ENCODE measurements around the gene LDAF1. TPM values are rescaled to one million over a fixed set of nuclear protein-coding genes. Genes with fewer than 3 reads are reported as not detected.

The LDAF1 gene
- total RNA-seq, 2 experiments from 2014 or later = 13.3 to 14.5 TPM

DNA sequence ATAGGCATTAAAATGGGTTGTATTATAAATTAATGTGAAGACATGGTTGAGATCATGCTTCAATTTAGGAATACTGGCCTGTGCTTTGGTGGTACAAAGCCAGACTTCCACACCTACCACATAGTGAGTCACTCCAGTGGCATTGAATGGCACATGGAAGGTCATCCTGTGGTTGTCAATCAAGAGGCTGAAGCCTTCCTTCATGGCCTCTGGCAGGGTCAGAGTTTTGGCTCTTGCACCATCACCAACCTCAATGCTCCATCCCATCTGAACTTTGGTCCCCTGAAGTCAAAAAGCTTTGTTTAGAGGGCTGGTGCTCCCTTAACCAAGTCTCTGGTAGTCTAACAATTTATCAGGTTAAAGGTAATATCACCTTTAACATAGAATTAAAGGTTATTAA, 46.8 kb downstream of the LDAF1 start:
- Mint-ChIP-seq H3K36me3 (ENCODE audit: low read depth) (no peaks in the 10 kb centered on the region), H3K27ac (no peak overlapping the region), H3K9me3 (no peaks in the 10 kb centered on the region), H3K4me3 (no peak overlapping the region), H3K27me3 (ENCODE audit: low read depth) (peaks cover 4% of the 10 kb centered on the region), H3K4me1 (ENCODE audit: low read depth) (no peaks in the 10 kb centered on the region)
- CTCF ChIA-PET = no interaction called here
- DNase-seq = no peak
- intact Hi-C loops (cut with micrococcal nuclease) = no loop called here

GRCh38 chr16:21206550-21206949, 48.1 kb downstream of the LDAF1 start:
- no peaks in the 10 kb centered on the region for H3K9me3 Mint-ChIP-seq
- no peak overlapping the region for H3K4me3 Mint-ChIP-seq
- H3K4me1 Mint-ChIP-seq (ENCODE audit: low read depth) = no peaks in the 10 kb centered on the region
- CTCF ChIA-PET = no interaction called here
- no peaks in the 10 kb centered on the region for H3K36me3 Mint-ChIP-seq (ENCODE audit: low read depth)
- no peak overlapping the region for H3K27ac Mint-ChIP-seq
- H3K27me3 Mint-ChIP-seq (ENCODE audit: low read depth) = peaks cover 4% of the 10 kb centered on the region
- intact Hi-C loops (cut with micrococcal nuclease) = no loop called here
- DNase-seq = no peak

DNA sequence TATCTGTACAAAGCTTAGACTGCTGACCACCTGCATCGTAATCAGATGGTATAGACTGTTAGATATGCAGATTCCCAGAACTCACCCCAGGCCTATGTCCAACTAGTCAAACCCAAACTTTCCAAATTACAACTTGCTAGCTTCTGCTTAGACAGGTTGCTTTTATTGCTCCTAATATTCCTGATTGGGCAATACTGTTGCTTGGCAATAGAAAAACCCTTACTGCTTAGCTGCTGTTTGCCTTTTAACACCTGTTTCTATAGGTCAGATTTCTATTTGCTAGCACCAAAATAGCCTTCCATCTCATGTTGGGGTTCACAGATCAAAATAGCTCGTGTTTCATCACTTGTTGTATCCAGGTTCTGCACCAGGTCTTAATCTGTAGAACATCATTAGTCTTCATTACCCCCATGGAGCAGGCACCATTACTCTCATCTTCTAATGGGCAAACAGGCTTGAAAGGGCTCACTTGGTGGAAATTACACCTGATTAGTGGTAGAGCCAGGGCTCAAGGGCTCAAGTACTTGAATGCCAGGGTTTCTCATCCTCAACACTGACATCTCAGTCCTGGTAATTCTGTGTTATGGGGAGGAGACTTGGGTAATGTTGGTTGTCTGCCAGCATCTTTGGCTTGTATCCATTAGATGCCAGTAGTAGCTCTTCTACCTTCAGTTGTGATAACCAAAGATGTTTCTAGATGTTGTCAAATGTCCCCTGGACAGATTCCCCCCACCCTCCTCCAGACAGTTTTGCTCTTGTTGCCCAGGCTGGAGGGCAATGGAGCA, 50.2 kb downstream of the LDAF1 start:
- Mint-ChIP-seq H3K36me3 (ENCODE audit: low read depth) (no peaks in the 10 kb centered on the region), H3K4me1 (ENCODE audit: low read depth) (no peaks in the 10 kb centered on the region), H3K4me3 (no peak overlapping the region), H3K27ac (no peak overlapping the region), H3K9me3 (no peaks in the 10 kb centered on the region), H3K27me3 (ENCODE audit: low read depth) (peaks cover 10% of the 10 kb centered on the region)
- CTCF ChIA-PET = interaction anchor here (0.6 kb wide), 1 partner anchor 87 kb away, joined by 7 read pairs; no protein-coding TSS in a partner anchor
- intact Hi-C loops (cut with micrococcal nuclease) = no loop called here
- no peak for DNase-seq

DNA sequence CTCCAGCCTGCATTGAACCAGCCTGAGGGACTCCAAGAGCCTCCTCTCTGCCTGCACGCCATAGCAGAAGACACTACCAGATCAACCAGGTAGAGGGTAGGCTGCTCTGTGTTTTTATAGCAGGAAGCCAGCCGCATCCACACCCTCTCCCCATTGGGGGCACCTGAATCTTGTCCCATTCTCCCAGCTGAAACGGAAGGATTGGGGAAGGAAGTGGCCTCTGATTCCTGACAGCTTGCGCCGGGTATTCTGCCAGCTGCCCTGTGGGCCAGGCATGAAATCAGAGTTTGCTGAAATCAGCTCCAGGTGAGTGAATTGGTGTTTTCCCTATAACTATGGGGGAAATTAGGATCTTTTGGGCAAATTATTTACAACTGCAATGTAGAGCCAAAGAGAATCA, 53.0 kb downstream of the LDAF1 start, which contains the start of gene ZP2:
Gene ZP2, minus strand, starts transcription at position 89 of the 400 bp plus-strand sequence. Its CDS starts 27 bp downstream, at position 62.
- Mint-ChIP-seq H3K27ac (no peak within 1 kb of the TSS), H3K4me3 (no peak within 1 kb of the TSS), H3K4me1 (ENCODE audit: low read depth) (no peaks in the 10 kb centered on the region), H3K36me3 (ENCODE audit: low read depth) (no peaks in the 10 kb centered on the region), H3K27me3 (ENCODE audit: low read depth) (peaks cover 10% of the 10 kb centered on the region), H3K9me3 (no peaks in the 10 kb centered on the region)
- CTCF ChIA-PET = interaction anchor here (0.6 to 0.7 kb wide), 2 partner anchors 37 to 402 kb away, joined by 3 to 7 read pairs; no protein-coding TSS in a partner anchor
- intact Hi-C loops (cut with micrococcal nuclease) = no loop called here
- DNase-seq = no peak

DNA sequence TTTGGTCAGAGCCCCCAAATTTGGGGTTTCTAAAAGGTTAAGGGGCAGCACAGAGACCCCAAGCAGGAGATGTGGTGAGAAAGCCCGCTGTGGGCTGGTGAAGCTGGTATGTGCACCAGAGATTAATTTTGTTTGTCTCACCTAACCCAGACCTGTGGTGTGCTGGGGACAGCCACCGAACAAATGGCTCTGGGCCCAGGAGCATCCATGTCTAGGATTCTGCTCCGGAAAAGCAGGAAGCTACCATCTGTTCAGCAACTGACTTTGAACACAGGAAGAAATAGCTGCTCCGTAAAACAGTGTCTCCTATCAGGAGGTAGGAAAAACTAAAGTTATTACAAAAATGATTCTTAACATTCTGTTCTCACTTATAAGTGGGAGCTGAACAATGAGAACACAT, 55.6 kb downstream of the LDAF1 start:
- no peaks in the 10 kb centered on the region for H3K36me3 Mint-ChIP-seq (ENCODE audit: low read depth)
- H3K9me3 Mint-ChIP-seq = no peaks in the 10 kb centered on the region
- DNase-seq = no peak
- intact Hi-C loops (cut with micrococcal nuclease) = no loop called here
- H3K4me1 Mint-ChIP-seq (ENCODE audit: low read depth) = no peaks in the 10 kb centered on the region
- CTCF ChIA-PET = no interaction called here
- peaks cover 10% of the 10 kb centered on the region for H3K27me3 Mint-ChIP-seq (ENCODE audit: low read depth)
- no peak overlapping the region for H3K27ac Mint-ChIP-seq
- no peak overlapping the region for H3K4me3 Mint-ChIP-seq

GRCh38 chr16:21217121-21217520, 58.6 kb downstream of the LDAF1 start:
- Mint-ChIP-seq H3K4me1 (ENCODE audit: low read depth) (no peaks in the 10 kb centered on the region), H3K36me3 (ENCODE audit: low read depth) (no peaks in the 10 kb centered on the region), H3K4me3 (no peak overlapping the region), H3K27me3 (ENCODE audit: low read depth) (peaks cover 10% of the 10 kb centered on the region), H3K27ac (no peak overlapping the region), H3K9me3 (no peaks in the 10 kb centered on the region)
- CTCF ChIA-PET = no interaction called here
- intact Hi-C loops (cut with micrococcal nuclease) = no loop called here
- no peak for DNase-seq

- no peak overlapping the region for H3K27ac Mint-ChIP-seq
- intact Hi-C loops (cut with micrococcal nuclease) = no loop called here
- CTCF ChIA-PET = no interaction called here
- no peaks in the 10 kb centered on the region for H3K9me3 Mint-ChIP-seq
- no peaks in the 10 kb centered on the region for H3K4me1 Mint-ChIP-seq (ENCODE audit: low read depth)
- H3K4me3 Mint-ChIP-seq = no peak overlapping the region
- no peaks in the 10 kb centered on the region for H3K36me3 Mint-ChIP-seq (ENCODE audit: low read depth)
- peaks cover 6% of the 10 kb centered on the region for H3K27me3 Mint-ChIP-seq (ENCODE audit: low read depth)
- DNase-seq = no peak
These were observed 59.7 kb downstream of the LDAF1 start for GRCh38 chr16:21218153-21218552.

DNA sequence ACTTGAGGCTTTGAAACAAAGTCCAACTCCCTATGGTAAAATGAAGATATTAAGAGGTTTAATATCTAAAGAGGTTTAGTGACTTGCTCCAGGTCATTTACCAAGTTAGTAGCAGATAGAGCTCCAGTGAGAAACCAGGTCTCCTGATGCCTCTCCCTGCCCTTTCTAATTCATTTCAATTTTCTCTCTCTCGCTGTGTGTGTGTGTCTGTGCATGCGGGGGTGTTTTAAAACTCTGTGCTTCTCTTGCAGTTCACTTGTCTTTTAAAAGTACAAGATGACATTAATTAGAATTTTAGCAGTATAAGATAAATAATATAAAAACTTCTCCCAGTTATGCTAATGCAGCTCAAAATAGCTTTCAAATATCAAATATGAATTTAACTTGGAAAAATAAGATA, 61.1 kb downstream of the LDAF1 start:
- intact Hi-C loops (cut with micrococcal nuclease) = no loop called here
- H3K36me3 Mint-ChIP-seq (ENCODE audit: low read depth) = no peaks in the 10 kb centered on the region
- peaks cover under 1% of the 10 kb centered on the region for H3K4me1 Mint-ChIP-seq (ENCODE audit: low read depth)
- H3K9me3 Mint-ChIP-seq = no peaks in the 10 kb centered on the region
- no peak for DNase-seq
- H3K27me3 Mint-ChIP-seq (ENCODE audit: low read depth) = peaks cover 9% of the 10 kb centered on the region
- CTCF ChIA-PET = no interaction called here
- H3K4me3 Mint-ChIP-seq = no peak overlapping the region
- no peak overlapping the region for H3K27ac Mint-ChIP-seq

DNA sequence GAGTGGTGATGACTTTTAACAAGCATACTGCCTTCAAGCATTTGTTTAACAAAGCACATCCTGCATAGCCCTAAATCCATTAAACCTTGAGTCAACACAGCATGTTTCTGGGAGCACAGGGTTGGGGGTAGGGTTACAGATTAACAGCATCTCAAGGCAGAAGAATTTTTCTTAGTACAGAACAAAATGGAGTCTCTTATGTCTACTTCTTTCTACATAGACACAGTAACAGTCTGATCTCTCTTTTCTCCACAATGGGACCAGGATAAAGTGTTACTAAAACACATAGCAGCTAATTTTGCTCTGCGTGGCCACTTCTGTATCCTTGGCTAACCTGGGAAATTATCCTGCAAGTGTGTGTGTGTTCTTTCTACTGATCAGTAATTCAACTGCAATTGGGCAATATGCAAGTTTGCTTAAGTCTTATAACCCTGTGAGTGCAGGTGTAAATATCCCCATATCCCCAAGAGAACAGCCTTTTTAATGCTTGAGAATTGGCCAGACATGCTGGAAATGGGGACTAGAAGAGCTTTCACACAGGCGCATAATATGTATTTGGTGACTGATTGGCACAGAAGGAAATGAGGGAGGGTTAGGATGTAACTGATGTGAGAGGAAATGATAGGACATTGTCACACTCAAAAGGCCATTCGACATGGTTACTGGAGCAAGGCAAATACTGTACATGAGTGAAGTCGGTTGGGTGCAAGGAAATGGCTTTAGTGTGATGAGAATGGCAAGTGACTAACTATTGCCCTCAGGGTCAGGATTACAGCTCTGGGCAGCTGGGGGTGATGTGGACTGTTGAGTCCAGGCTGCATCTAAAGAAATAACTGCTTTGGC, 64.2 kb downstream of the LDAF1 start:
- CTCF ChIA-PET = no interaction called here
- Mint-ChIP-seq H3K4me1 (ENCODE audit: low read depth) (peaks cover 3% of the 10 kb centered on the region), H3K27ac (no peak overlapping the region), H3K4me3 (no peak overlapping the region), H3K9me3 (no peaks in the 10 kb centered on the region), H3K36me3 (ENCODE audit: low read depth) (no peaks in the 10 kb centered on the region), H3K27me3 (ENCODE audit: low read depth) (peaks cover 13% of the 10 kb centered on the region)
- intact Hi-C loops (cut with micrococcal nuclease) = no loop called here
- DNase-seq = no peak

DNA sequence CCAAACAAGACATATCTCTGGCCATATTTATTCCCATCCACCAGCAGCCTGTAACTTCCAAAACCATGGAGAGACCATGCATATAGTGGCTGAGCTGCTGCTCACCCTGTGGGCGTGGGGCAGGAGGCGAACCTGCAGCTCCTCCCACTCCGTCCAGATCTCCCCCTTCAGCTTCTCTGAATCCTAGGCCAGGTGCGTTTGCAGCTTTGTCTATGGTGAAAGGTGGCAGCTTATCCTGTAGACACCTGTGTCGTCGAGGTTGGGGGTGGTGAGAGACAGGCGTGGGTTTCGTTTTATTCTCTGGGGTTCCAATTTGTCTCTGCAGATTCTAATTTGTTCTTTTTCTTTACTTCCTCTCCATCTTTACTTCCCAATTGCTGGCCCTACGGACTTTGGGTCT, 65.3 kb downstream of the LDAF1 start:
- Mint-ChIP-seq H3K9me3 (no peaks in the 10 kb centered on the region), H3K27me3 (ENCODE audit: low read depth) (peaks cover 14% of the 10 kb centered on the region), H3K27ac (no peak overlapping the region), H3K36me3 (ENCODE audit: low read depth) (no peaks in the 10 kb centered on the region), H3K4me1 (ENCODE audit: low read depth) (peaks cover 3% of the 10 kb centered on the region), H3K4me3 (no peak overlapping the region)
- DNase-seq = no peak
- intact Hi-C loops (cut with micrococcal nuclease) = no loop called here
- CTCF ChIA-PET = no interaction called here

DNA sequence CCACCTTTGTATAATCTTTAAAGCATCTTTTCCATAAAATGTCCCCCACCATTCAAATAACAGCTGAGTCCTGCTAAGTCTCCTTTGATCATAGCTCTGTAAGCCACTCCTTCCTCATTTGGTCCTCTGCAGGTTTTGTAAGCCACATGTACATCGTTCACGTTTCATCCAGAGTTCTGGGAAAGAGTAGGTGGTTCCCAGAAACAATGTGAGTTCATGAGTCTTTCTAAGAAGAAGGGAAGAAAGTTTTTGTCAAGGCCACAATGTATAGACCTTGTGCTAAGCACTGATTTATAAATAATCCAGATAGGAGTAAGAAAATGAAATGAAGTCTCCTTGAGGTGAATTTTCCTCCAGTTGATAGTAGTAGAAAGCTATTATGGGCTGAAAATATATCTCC, 66.3 kb downstream of the LDAF1 start:
- CTCF ChIA-PET = no interaction called here
- Mint-ChIP-seq H3K9me3 (no peaks in the 10 kb centered on the region), H3K4me3 (no peak overlapping the region), H3K27me3 (ENCODE audit: low read depth) (peaks cover 14% of the 10 kb centered on the region), H3K4me1 (ENCODE audit: low read depth) (peaks cover 3% of the 10 kb centered on the region), H3K36me3 (ENCODE audit: low read depth) (no peaks in the 10 kb centered on the region), H3K27ac (no peak overlapping the region)
- DNase-seq = no peak
- intact Hi-C loops (cut with micrococcal nuclease) = no loop called here

DNA sequence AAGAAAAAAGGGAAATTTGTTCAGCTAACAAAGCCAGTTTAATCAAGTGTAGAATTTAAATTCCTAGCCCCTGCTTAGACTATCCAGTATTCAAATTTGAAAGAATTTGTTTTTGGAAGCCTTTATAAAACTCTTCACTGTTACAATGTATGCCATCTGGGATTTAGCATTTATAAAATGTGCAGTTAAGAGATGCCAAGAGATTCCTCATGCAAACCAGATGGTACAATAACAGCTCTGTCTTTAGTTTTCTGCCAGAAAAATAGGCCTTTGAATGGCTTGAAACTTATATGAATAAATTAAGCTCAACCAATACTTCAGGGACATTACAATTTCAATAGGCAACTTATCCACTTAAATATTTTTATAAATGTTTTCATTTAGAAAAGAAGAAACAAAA, 68.3 kb downstream of the LDAF1 start:
- CTCF ChIA-PET = no interaction called here
- H3K36me3 Mint-ChIP-seq (ENCODE audit: low read depth) = no peaks in the 10 kb centered on the region
- no peak for DNase-seq
- intact Hi-C loops (cut with micrococcal nuclease) = no loop called here
- H3K27ac Mint-ChIP-seq = no peak overlapping the region
- H3K4me3 Mint-ChIP-seq = no peak overlapping the region
- H3K9me3 Mint-ChIP-seq = no peaks in the 10 kb centered on the region
- H3K4me1 Mint-ChIP-seq (ENCODE audit: low read depth) = peaks cover 3% of the 10 kb centered on the region
- peaks cover 10% of the 10 kb centered on the region for H3K27me3 Mint-ChIP-seq (ENCODE audit: low read depth)

DNA sequence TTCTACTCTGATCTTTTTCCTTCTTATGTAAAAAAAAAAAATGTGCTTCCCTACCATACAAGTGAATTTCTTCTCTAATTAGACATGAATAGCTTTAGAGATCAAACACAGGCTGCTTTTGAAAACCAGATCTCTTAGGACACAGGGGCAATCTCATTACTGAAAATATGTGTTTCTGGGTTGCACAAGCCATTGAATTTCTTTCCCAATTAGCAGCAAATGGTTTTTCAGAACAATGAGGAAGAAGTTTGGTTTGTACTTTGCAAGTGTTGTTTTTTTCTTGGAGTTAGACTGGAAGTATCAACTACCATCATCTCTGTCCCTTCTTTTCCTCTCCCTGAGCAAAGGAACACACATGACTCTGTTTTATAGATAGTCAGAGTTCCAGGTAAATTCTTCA, 69.4 kb downstream of the LDAF1 start:
- Mint-ChIP-seq H3K4me1 (ENCODE audit: low read depth) (peaks cover 3% of the 10 kb centered on the region), H3K27me3 (ENCODE audit: low read depth) (peaks cover 10% of the 10 kb centered on the region), H3K27ac (no peak overlapping the region), H3K9me3 (no peaks in the 10 kb centered on the region), H3K4me3 (no peak overlapping the region), H3K36me3 (ENCODE audit: low read depth) (no peaks in the 10 kb centered on the region)
- intact Hi-C loops (cut with micrococcal nuclease) = no loop called here
- DNase-seq = no peak
- CTCF ChIA-PET = no interaction called here
